CD4-positive, CD25-positive, alpha-beta regulatory T cell (primary cell): ENCODE results near the gene MCCD1. TPM values are rescaled to one million over a fixed set of nuclear protein-coding genes. Genes with fewer than 3 reads are reported as not detected.

Source experiments
- ATAC-seq, 2 donors: fragments of 150-1000 bp; cut with Tn5 transposase; one replicate each; pipeline ENCODE4 v1.10.0; 2021; ENCODE audit warnings: low read depth in 2 of 2, moderate number of reproducible peaks in 2 of 2, moderate library complexity in 1 of 2
- DNase-seq, 3 donors: peaks; one replicate each; pipeline versions ENCODE4 v3.0.0 to v3.0.0-alpha.2; 2012 to 2022; ENCODE audit warnings: mixed read lengths in 1 of 3
- H3K27ac ChIP-seq: one replicate; pipeline ENCODE4 v1.7.0; 2013; ENCODE audit warnings: mild to moderate bottlenecking, low read length; ENCODE audit not compliant: insufficient read depth, poor library complexity, severe bottlenecking
- H3K27me3 ChIP-seq: one replicate; pipeline ENCODE4 v1.7.0; 2013; ENCODE audit warnings: low read length; ENCODE audit not compliant: control insufficient read depth, insufficient read depth
- H3K36me3 ChIP-seq: one replicate; pipeline ENCODE4 v1.7.0; 2013; ENCODE audit warnings: mild to moderate bottlenecking, low read length, moderate library complexity; ENCODE audit not compliant: control insufficient read depth, insufficient read depth
- H3K4me1 ChIP-seq: 2 replicates; pipeline ENCODE4 v1.7.0; 2013; ENCODE audit warnings: mild to moderate bottlenecking, low read length; ENCODE audit not compliant: insufficient read depth, control insufficient read depth, poor library complexity, severe bottlenecking
- H3K4me3 ChIP-seq: one replicate; pipeline ENCODE4 v1.7.0; 2013; ENCODE audit warnings: low read depth, mild to moderate bottlenecking, low read length, moderate library complexity
- H3K9me3 ChIP-seq, 2 experiments: 1 replicate in 1 of 2; 2 replicates in 1 of 2; pipeline ENCODE4 v1.7.0; 2013; ENCODE audit warnings: low read length in 2 of 2, mild to moderate bottlenecking in 1 of 2, moderate library complexity in 1 of 2; ENCODE audit not compliant: control insufficient read depth in 2 of 2
- H3K27ac Mint-ChIP-seq, 3 donors: one replicate each; pipeline ENCODE4 v1.8.0; 2020 to 2022; ENCODE audit warnings: mild to moderate bottlenecking in 3 of 3, mixed read lengths in 3 of 3, moderate library complexity in 2 of 3
- H3K27me3 Mint-ChIP-seq: one replicate; pipeline ENCODE4 v1.8.0; 2022; ENCODE audit warnings: mild to moderate bottlenecking, mixed read lengths
- H3K36me3 Mint-ChIP-seq: one replicate; pipeline ENCODE4 v1.8.0; 2020; ENCODE audit warnings: mixed read lengths
- H3K4me1 Mint-ChIP-seq, 4 donors: one replicate each; pipeline ENCODE4 v1.8.0; 2020 to 2022; ENCODE audit warnings: mixed read lengths in 4 of 4, mild to moderate bottlenecking in 1 of 4
- H3K4me3 Mint-ChIP-seq, 4 donors: one replicate each; pipeline ENCODE4 v1.8.0; 2020 to 2022; ENCODE audit warnings: mild to moderate bottlenecking in 4 of 4, mixed read lengths in 4 of 4, moderate library complexity in 3 of 4
- H3K9me3 Mint-ChIP-seq, 7 donors: one replicate each; pipeline ENCODE4 v1.8.0; 2020 to 2022; ENCODE audit warnings: mixed read lengths in 7 of 7, mild to moderate bottlenecking in 3 of 7, moderate library complexity in 2 of 7
- polyA plus RNA-seq, 4 donors: library from polyadenylated mRNA; unstranded; fragments of 300-500 nt; fragmentation: Illumina TruSeq; gene quantifications; one replicate each; pipeline ENCODE4 v1.2.3, GENCODE V29; 2021
- total RNA-seq: library from RNA; stranded (reverse); gene quantifications from one replicate; pipeline ENCODE4 v1.2.3, GENCODE V29; 2022

Gene MCCD1
- total and polyA plus RNA-seq, 5 donors from 2014 or later, result not detected

DNA sequence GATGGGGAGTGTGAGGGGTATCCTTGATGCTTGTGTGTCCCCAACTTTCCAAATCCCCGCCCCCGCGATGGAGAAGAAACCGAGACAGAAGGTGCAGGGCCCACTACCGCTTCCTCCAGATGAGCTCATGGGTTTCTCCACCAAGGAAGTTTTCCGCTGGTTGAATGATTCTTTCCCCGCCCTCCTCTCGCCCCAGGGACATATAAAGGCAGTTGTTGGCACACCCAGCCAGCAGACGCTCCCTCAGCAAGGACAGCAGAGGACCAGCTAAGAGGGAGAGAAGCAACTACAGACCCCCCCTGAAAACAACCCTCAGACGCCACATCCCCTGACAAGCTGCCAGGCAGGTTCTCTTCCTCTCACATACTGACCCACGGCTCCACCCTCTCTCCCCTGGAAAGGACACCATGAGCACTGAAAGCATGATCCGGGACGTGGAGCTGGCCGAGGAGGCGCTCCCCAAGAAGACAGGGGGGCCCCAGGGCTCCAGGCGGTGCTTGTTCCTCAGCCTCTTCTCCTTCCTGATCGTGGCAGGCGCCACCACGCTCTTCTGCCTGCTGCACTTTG is 46.7 kb downstream of the MCCD1 start, which contains the start of gene TNF:
Gene TNF, plus strand, starts transcription at position 231 of the 567 bp plus-strand sequence. Its CDS starts 177 bp downstream, at position 408.
- DNase-seq, result peak; percentile 50 to 91 (median 72)
- H3K4me3 Mint-ChIP-seq, result peak within 1 kb of the TSS; percentile 99 to 100 (median 100)
- peaks cover 5% of the 10 kb centered on the region for H3K27me3 Mint-ChIP-seq

GRCh38 chr6:31575952-31576685 is 47.4 kb downstream of the MCCD1 start:
- no peaks in the 10 kb centered on the region for H3K27me3 ChIP-seq
- peak overlapping the region; percentile 99 for H3K4me3 ChIP-seq
- ATAC-seq, result no peak
- peak overlapping the region; percentile 95 for H3K27ac ChIP-seq
- no peaks in the 10 kb centered on the region for H3K9me3 ChIP-seq
- peak in 1 of 3 donors; percentile 31 for DNase-seq
- Mint-ChIP-seq H3K36me3 (peaks cover 38% of the 10 kb centered on the region), H3K4me1 (peaks cover 6 to 92% (median 70%) of the 10 kb centered on the region in 4 donors), H3K27me3 (peaks cover 5% of the 10 kb centered on the region), H3K27ac (peak overlapping the region; percentile 98 to 100 (median 100)), H3K9me3 (peaks cover 0 to 2% (median 0%) of the 10 kb centered on the region in 7 donors), H3K4me3 (peak overlapping the region; percentile 99 to 100 (median 100))
- peaks cover 92% of the 10 kb centered on the region for H3K4me1 ChIP-seq
- H3K36me3 ChIP-seq, result peaks cover 10% of the 10 kb centered on the region

More for the DNA sequence above, 46.7 kb downstream of the MCCD1 start, which contains the start of gene TNF:
- Histone ChIP-seq H3K4me3 (peak within 1 kb of the TSS; percentile 99), H3K36me3 (peaks cover 10% of the 10 kb centered on the region), H3K27ac (peak within 1 kb of the TSS; percentile 95), H3K9me3 (no peaks in the 10 kb centered on the region), H3K4me1 (peaks cover 97% of the 10 kb centered on the region), H3K27me3 (no peaks in the 10 kb centered on the region)
- peak in 1 of 2 donors; percentile 3 for ATAC-seq
- Mint-ChIP-seq H3K4me1 (peaks cover 6 to 96% (median 73%) of the 10 kb centered on the region in 4 donors), H3K27ac (peak within 1 kb of the TSS; percentile 98 to 100 (median 100)), H3K36me3 (peaks cover 33% of the 10 kb centered on the region), H3K9me3 (peaks cover 0 to 2% (median 0%) of the 10 kb centered on the region in 7 donors)

DNA sequence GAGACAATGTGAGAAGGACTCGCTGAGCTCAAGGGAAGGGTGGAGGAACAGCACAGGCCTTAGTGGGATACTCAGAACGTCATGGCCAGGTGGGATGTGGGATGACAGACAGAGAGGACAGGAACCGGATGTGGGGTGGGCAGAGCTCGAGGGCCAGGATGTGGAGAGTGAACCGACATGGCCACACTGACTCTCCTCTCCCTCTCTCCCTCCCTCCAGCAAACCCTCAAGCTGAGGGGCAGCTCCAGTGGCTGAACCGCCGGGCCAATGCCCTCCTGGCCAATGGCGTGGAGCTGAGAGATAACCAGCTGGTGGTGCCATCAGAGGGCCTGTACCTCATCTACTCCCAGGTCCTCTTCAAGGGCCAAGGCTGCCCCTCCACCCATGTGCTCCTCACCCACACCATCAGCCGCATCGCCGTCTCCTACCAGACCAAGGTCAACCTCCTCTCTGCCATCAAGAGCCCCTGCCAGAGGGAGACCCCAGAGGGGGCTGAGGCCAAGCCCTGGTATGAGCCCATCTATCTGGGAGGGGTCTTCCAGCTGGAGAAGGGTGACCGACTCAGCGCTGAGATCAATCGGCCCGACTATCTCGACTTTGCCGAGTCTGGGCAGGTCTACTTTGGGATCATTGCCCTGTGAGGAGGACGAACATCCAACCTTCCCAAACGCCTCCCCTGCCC is 48.3 kb downstream of the MCCD1 start:
- H3K27me3 ChIP-seq, result no peaks in the 10 kb centered on the region
- H3K4me3 ChIP-seq, result peak overlapping the region; percentile 99
- DNase-seq (peak; percentile 47 to 84 (median 51)), ATAC-seq (peak in 1 of 2 donors; percentile 9)
- H3K36me3 Mint-ChIP-seq, result peaks cover 44% of the 10 kb centered on the region
- peaks cover 6 to 85% (median 63%) of the 10 kb centered on the region in 4 donors for H3K4me1 Mint-ChIP-seq
- H3K36me3 ChIP-seq, result peaks cover 10% of the 10 kb centered on the region
- peaks cover 0 to 2% (median 0%) of the 10 kb centered on the region in 7 donors for H3K9me3 Mint-ChIP-seq
- peak overlapping the region; percentile 98 to 100 (median 100) for H3K27ac Mint-ChIP-seq
- H3K27ac ChIP-seq, result peak overlapping the region; percentile 95
- H3K27me3 Mint-ChIP-seq, result peaks cover 5% of the 10 kb centered on the region
- peaks cover 85% of the 10 kb centered on the region for H3K4me1 ChIP-seq
- peak overlapping the region; percentile 99 to 100 (median 100) for H3K4me3 Mint-ChIP-seq
- H3K9me3 ChIP-seq, result no peaks in the 10 kb centered on the region

DNA sequence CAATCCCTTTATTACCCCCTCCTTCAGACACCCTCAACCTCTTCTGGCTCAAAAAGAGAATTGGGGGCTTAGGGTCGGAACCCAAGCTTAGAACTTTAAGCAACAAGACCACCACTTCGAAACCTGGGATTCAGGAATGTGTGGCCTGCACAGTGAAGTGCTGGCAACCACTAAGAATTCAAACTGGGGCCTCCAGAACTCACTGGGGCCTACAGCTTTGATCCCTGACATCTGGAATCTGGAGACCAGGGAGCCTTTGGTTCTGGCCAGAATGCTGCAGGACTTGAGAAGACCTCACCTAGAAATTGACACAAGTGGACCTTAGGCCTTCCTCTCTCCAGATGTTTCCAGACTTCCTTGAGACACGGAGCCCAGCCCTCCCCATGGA is 48.8 kb downstream of the MCCD1 start:
- Mint-ChIP-seq H3K9me3 (peaks cover 0 to 2% (median 0%) of the 10 kb centered on the region in 7 donors), H3K27ac (peak overlapping the region; percentile 88 to 100 (median 98)), H3K4me1 (peaks cover 2 to 83% (median 63%) of the 10 kb centered on the region in 4 donors), H3K36me3 (peaks cover 44% of the 10 kb centered on the region), H3K4me3 (peak overlapping the region; percentile 99 to 100 (median 100)), H3K27me3 (peaks cover 1% of the 10 kb centered on the region)
- DNase-seq (no peak), ATAC-seq (no peak)
- Histone ChIP-seq H3K36me3 (peaks cover 10% of the 10 kb centered on the region), H3K9me3 (no peaks in the 10 kb centered on the region), H3K27ac (peak overlapping the region; percentile 95), H3K27me3 (no peaks in the 10 kb centered on the region), H3K4me1 (peaks cover 86% of the 10 kb centered on the region), H3K4me3 (peak overlapping the region; percentile 99)

DNA sequence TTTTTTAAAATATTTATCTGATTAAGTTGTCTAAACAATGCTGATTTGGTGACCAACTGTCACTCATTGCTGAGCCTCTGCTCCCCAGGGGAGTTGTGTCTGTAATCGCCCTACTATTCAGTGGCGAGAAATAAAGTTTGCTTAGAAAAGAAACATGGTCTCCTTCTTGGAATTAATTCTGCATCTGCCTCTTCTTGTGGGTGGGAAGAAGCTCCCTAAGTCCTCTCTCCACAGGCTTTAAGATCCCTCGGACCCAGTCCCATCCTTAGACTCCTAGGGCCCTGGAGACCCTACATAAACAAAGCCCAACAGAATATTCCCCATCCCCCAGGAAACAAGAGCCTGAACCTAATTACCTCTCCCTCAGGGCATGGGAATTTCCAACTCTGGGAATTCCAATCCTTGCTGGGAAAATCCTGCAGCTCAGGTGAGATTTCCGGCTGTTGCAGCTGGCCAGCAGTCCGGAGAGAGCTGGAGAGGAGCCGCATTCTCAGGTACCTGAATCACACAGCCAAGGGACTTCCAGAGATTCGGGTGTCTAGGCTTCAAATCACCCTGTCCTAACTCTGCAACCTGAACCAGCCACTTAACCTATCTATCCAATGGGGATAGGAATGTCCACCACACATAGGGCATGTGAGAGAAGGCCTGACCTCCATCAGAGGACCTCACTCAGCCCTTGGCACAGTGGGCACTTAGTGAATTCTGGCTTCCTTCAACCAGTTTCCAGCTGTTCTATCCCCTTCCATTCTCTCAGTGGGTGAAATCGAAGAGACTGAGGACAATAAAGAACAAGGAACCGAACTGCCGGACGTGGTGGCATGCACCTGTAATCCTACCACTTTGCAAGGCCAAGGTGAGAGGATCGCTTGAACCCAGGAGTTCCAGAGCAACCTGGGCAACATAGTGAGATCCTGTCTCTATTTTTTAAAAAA is 49.7 kb downstream of the MCCD1 start:
- no peaks in the 10 kb centered on the region for H3K27me3 Mint-ChIP-seq
- Histone ChIP-seq H3K27ac (peak overlapping the region; percentile 95), H3K27me3 (no peaks in the 10 kb centered on the region), H3K9me3 (no peaks in the 10 kb centered on the region), H3K4me1 (peaks cover 86% of the 10 kb centered on the region), H3K36me3 (peaks cover 10% of the 10 kb centered on the region), H3K4me3 (peak overlapping the region; percentile 99)
- H3K4me3 Mint-ChIP-seq, result peak overlapping the region; percentile 97 to 100 (median 99)
- peaks cover 0 to 83% (median 64%) of the 10 kb centered on the region in 4 donors for H3K4me1 Mint-ChIP-seq
- H3K9me3 Mint-ChIP-seq, result peaks cover 0 to 2% (median 0%) of the 10 kb centered on the region in 7 donors
- DNase-seq (peak in 1 of 3 donors; percentile 54), ATAC-seq (no peak)
- peaks cover 47% of the 10 kb centered on the region for H3K36me3 Mint-ChIP-seq
- H3K27ac Mint-ChIP-seq, result peak overlapping the region; percentile 95 to 99 (median 98)

DNA sequence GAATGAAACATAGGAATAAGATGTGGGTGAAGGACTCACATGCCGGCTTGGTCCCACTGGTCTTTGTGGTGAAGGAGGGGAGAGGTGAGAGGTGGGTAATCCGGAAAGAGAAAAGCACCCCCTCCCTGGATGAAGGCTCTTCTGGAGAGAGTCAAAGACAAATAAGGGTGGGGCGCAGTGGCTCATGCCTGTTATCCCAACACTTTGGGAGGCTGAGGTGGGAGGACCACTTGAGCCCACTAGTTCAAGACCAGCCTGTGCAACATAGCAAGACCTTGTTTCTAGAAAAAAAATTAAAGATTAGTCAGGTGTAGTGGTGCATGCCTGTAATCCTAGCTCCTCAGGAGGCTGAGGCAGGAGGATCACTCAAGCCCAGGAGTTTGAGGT is 50.4 kb downstream of the MCCD1 start:
- H3K4me1 ChIP-seq, result peaks cover 86% of the 10 kb centered on the region
- H3K27ac ChIP-seq, result peak overlapping the region; percentile 95
- Mint-ChIP-seq H3K36me3 (peaks cover 47% of the 10 kb centered on the region), H3K9me3 (peaks cover 0 to 2% (median 0%) of the 10 kb centered on the region in 7 donors), H3K4me1 (peaks cover 0 to 83% (median 61%) of the 10 kb centered on the region in 4 donors), H3K27ac (peak overlapping the region; percentile 95 to 99 (median 98)), H3K27me3 (no peaks in the 10 kb centered on the region), H3K4me3 (peak overlapping the region; percentile 97 to 100 (median 99))
- H3K4me3 ChIP-seq, result peak overlapping the region; percentile 99
- ATAC-seq, result no peak
- no peaks in the 10 kb centered on the region for H3K9me3 ChIP-seq
- no peaks in the 10 kb centered on the region for H3K27me3 ChIP-seq
- peak in 1 of 3 donors; percentile 50 for DNase-seq
- H3K36me3 ChIP-seq, result peaks cover 10% of the 10 kb centered on the region
